ENCODE results near the gene RCAN2.

RCAN2 gene

GRCh38 chr6:46235242-46235641, 256.0 kb downstream of the RCAN2 start:
- TF ChIP-seq, protein P1, sequence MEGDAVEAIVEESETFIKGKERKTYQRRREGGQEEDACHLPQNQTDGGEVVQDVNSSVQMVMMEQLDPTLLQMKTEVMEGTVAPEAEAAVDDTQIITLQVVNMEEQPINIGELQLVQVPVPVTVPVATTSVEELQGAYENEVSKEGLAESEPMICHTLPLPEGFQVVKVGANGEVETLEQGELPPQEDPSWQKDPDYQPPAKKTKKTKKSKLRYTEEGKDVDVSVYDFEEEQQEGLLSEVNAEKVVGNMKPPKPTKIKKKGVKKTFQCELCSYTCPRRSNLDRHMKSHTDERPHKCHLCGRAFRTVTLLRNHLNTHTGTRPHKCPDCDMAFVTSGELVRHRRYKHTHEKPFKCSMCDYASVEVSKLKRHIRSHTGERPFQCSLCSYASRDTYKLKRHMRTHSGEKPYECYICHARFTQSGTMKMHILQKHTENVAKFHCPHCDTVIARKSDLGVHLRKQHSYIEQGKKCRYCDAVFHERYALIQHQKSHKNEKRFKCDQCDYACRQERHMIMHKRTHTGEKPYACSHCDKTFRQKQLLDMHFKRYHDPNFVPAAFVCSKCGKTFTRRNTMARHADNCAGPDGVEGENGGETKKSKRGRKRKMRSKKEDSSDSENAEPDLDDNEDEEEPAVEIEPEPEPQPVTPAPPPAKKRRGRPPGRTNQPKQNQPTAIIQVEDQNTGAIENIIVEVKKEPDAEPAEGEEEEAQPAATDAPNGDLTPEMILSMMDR (IDR thresholded peaks at IDR 0.05; ENCODE audit: control insufficient read depth, insufficient read depth, low read depth, low read length, missing control alignments): no peak
- H3K4me3 ChIP-seq (ENCODE audit: control insufficient read depth, low read depth, low read length): no peak overlapping the region
- DNase-seq (ENCODE audit: low read depth): no peak

- TF ChIP-seq, protein P1 (IDR thresholded peaks at IDR 0.05; ENCODE audit: control insufficient read depth, insufficient read depth, low read depth, low read length, missing control alignments): no peak
- no peak for DNase-seq (ENCODE audit: low read depth)
- H3K4me3 ChIP-seq (ENCODE audit: control insufficient read depth, low read depth, low read length): no peak overlapping the region
Measured at GRCh38 chr6:46234700-46235099, 256.5 kb downstream of the RCAN2 start.

DNA sequence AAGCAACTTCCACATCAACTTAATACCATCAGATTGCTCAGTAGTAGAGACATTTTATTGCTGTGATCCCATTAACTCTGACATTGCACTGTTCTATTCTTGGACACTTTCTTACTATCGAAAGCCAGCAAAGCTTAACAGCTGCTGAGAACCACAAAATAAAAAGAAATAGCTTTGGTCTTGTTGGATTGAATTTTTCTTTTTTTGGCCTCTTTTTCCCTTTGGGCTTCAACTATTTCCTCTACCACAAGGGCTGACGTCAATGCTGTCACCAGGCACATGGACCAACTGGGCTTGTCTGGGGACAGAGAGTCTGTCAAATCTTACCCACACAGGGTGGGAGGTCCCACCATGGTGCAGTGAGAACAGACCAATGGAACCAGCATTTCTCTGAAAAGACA, 257.1 kb downstream of the RCAN2 start:
- H3K4me3 ChIP-seq (ENCODE audit: control insufficient read depth, low read depth, low read length): no peak overlapping the region
- DNase-seq (ENCODE audit: low read depth): no peak
- TF ChIP-seq, protein P1 (IDR thresholded peaks at IDR 0.05; ENCODE audit: control insufficient read depth, insufficient read depth, low read depth, low read length, missing control alignments): no peak

DNA sequence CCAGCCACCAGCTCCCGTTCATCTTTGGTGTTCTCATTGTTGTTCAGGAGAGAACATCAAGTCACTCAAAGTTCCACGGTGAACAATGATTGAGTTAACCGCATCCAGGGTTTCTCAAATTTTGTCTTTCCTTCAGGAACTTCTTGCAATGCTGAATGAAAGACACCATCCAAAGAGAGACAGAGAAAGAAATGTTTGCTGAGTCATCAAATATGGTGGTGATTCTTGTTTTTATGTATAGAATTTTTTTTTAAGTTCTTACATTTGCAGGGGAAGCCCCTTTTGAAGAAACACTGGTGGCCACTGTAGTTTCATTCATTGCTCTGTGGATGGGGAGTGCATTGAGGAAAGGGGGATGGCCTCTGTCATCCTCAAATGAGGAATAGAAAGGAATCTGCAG, 258.1 kb downstream of the RCAN2 start:
- DNase-seq (ENCODE audit: low read depth): no peak
- TF ChIP-seq, protein P1 (IDR thresholded peaks at IDR 0.05; ENCODE audit: control insufficient read depth, insufficient read depth, low read depth, low read length, missing control alignments): no peak
- no peak overlapping the region for H3K4me3 ChIP-seq (ENCODE audit: control insufficient read depth, low read depth, low read length)

GRCh38 chr6:46222286-46222685, 269.0 kb downstream of the RCAN2 start:
- no peak for DNase-seq (ENCODE audit: low read depth)
- TF ChIP-seq, protein P1 (IDR thresholded peaks at IDR 0.05; ENCODE audit: control insufficient read depth, insufficient read depth, low read depth, low read length, missing control alignments): no peak
- H3K4me3 ChIP-seq (ENCODE audit: control insufficient read depth, low read depth, low read length): no peak overlapping the region

GRCh38 chr6:46221222-46221793, 269.9 kb downstream of the RCAN2 start:
- DNase-seq (ENCODE audit: low read depth): peak; percentile 18
- TF ChIP-seq, protein P1 (IDR thresholded peaks at IDR 0.05; ENCODE audit: control insufficient read depth, insufficient read depth, low read depth, low read length, missing control alignments): peak; percentile 90

More at GRCh38 chr6:46221222-46221793, 269.9 kb downstream of the RCAN2 start:
- no peak overlapping the region for H3K4me3 ChIP-seq (ENCODE audit: control insufficient read depth, low read depth, low read length)
